Fibroblast of the aortic adventitia (primary cell): ENCODE results near the gene VTI1A. TPM values are rescaled to one million over a fixed set of nuclear protein-coding genes. Genes with fewer than 3 reads are reported as not detected.

Source experiments
- DNase-seq: peaks from one replicate; pipeline ENCODE4 v3.0.0-alpha.2; 2010; ENCODE audit warnings: low read depth
- H3K4me3 ChIP-seq: 2 replicates; pipeline ENCODE4 v1.5.1; 2011; ENCODE audit warnings: low read depth, mild to moderate bottlenecking, control low read depth, low read length, moderate library complexity
- total RNA-seq: library from RNA; depleted of rRNA; stranded (reverse); fragments of >200 nt; gene quantifications from 2 replicates; pipeline ENCODE4 v1.2.3, GENCODE V29; 2012; ENCODE audit warnings: low replicate concordance
- TF ChIP-seq, protein P1 (sequence below): IDR thresholded peaks from 2 replicates; pipeline ENCODE4 v1.5.1; 2011; ENCODE audit warnings: mild to moderate bottlenecking, low read length, control low read depth, inconsistent platforms; ENCODE audit not compliant: insufficient read depth

Gene VTI1A
- total RNA-seq, 1 donor: 44.5 TPM

DNA sequence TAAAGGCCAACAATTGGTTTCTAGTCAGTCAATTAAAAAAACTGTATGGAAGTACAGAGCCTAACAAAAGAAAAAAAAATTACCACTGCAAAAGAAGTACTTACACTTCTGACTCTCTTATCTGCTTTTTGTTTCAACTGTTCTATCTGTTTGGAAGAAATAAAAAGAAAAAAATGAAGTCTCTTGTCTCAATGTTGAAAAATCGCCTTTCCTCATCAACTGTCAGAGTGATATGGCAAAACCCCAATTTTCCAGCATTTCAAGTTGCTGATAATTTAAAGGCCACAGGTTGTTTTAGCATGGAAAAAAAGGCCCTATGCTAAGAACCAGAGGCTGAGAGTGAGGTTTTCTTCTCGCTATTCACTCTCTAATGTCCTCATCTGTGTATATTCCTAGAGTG, 13.9 kb upstream of the VTI1A start:
- TF ChIP-seq, protein P1, sequence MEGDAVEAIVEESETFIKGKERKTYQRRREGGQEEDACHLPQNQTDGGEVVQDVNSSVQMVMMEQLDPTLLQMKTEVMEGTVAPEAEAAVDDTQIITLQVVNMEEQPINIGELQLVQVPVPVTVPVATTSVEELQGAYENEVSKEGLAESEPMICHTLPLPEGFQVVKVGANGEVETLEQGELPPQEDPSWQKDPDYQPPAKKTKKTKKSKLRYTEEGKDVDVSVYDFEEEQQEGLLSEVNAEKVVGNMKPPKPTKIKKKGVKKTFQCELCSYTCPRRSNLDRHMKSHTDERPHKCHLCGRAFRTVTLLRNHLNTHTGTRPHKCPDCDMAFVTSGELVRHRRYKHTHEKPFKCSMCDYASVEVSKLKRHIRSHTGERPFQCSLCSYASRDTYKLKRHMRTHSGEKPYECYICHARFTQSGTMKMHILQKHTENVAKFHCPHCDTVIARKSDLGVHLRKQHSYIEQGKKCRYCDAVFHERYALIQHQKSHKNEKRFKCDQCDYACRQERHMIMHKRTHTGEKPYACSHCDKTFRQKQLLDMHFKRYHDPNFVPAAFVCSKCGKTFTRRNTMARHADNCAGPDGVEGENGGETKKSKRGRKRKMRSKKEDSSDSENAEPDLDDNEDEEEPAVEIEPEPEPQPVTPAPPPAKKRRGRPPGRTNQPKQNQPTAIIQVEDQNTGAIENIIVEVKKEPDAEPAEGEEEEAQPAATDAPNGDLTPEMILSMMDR: no peak
- DNase-seq: no peak
- H3K4me3 ChIP-seq: no peak overlapping the region

DNA sequence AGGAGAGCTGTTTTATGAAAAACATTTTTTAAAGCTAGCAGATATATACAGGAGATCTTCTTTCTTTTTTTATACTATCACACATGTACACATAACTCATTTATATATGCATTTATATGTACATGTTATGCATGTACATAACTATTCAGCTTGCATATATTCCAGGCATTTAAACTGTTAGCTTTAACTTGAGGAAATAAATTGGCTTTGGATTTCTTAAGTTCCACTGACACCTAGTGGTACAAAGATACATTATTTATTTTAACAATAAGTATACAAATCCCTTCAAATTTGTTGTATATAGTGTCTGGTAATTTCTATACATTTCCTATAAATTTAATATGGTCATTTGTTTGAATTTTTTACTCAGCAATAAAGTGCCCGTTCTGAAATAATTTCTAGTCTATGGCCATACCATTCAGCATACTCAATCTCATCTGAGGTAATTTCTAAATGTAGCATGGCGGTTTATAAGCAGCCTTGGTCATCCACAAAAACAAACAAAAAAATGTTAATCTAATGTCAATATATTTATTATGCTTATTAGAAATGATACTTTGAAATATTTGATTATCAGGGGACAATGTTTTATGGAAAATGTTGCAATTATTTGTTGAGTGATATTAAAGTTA, 11.9 kb upstream of the VTI1A start:
- peak; percentile 72 for DNase-seq
- no peak overlapping the region for H3K4me3 ChIP-seq
- TF ChIP-seq, protein P1: peak; percentile 39

- DNase-seq: no peak
- no peak overlapping the region for H3K4me3 ChIP-seq
- TF ChIP-seq, protein P1: no peak
Observed at GRCh38 chr10:112438356-112438755, 8.7 kb upstream of the VTI1A start.

GRCh38 chr10:112441520-112441919, 5.5 kb upstream of the VTI1A start:
- DNase-seq: no peak
- no peak overlapping the region for H3K4me3 ChIP-seq
- TF ChIP-seq, protein P1: no peak

DNA sequence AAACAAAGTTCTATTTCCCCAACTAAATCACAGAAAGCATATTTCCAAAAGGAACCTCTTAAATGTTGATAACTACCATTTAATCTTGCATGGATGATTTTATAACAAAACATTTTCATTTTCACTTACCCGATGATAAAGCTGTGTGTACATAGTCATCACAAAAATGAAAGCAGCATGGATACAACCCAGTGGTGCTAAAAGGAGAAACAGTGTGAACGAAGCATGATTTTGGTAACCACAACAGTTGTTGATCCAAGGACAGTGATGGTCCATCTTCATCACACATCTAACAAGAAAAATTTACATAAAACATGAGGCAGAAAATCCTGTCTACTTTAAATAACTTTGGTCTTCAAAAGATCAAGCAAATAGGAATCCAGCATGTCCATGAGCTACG, 5.0 kb upstream of the VTI1A start:
- DNase-seq: no peak
- no peak overlapping the region for H3K4me3 ChIP-seq
- TF ChIP-seq, protein P1: no peak

- H3K4me3 ChIP-seq: peak overlapping the region; percentile 99
- DNase-seq: peak; percentile 22
- TF ChIP-seq, protein P1: no peak
Observed at GRCh38 chr10:112446055-112446854, 760 bp upstream of the VTI1A start.

DNA sequence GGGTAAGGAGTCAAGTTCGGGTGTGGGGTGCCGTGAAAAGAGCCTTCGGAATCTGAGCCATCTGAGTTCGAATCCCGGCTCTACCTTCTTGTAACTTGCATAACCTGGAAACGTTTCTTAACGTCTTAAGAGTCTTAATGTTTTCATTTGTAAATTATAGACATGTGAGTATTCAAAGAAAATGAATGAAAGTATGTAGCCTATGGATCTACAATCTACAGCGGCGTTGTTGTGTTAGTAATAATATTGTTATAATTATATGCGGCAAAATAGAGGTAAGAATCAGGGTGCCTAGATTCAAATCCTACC, 559 bp downstream of the VTI1A start:
- DNase-seq: no peak
- H3K4me3 ChIP-seq: peak overlapping the region; percentile 99
- TF ChIP-seq, protein P1: no peak
